GM18508 (cell line): ENCODE data around the gene EYA2.

ENCODE experiments used
- ATAC-seq: cut with Tn5 transposase; IDR thresholded peaks from one replicate; pipeline ENCODE4 v1.9.1; 2021; ENCODE audit warnings: moderate number of reproducible peaks; ENCODE audit not compliant: insufficient read depth, unreplicated experiment

The EYA2 gene

DNA sequence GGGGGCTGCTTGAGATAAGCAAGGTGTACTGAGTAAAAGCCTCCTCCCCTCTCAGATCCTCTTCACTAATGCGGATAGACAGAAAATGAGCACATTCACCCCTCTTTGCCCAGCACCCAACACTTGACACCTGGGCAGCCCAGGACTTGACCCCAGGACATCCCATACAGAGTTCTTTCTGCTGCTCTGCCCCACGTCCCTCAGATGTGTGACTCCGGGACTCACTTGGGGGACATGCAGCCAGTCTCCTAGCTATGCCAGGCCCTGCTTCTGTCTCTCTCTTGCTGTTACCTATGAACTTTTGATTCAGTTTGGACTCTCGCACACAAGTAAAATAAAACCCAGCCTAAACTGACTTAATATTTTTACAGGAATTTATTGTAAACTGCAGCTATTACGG is 159.9 kb downstream of the EYA2 start:
- no peak for ATAC-seq

DNA sequence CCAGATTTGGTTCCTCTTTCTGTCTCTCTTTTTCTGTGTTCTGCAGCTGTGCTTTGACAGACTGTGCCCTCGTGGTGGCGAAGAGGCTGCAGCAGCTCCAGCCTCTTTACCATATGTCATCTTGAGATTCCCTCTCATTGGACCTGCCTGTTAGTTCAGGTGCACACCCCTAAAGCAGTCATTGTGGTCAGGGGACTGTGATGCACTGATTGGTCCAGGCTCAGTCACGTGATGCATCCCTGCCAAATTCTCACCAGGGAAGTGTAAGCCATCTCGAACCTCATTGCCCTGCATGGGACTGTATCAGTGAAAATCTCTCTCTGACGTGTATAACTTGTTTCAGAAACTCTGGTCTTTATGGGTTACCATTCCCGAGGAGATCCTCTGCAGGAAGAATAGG is 160.3 kb downstream of the EYA2 start:
- ATAC-seq: no peak

DNA sequence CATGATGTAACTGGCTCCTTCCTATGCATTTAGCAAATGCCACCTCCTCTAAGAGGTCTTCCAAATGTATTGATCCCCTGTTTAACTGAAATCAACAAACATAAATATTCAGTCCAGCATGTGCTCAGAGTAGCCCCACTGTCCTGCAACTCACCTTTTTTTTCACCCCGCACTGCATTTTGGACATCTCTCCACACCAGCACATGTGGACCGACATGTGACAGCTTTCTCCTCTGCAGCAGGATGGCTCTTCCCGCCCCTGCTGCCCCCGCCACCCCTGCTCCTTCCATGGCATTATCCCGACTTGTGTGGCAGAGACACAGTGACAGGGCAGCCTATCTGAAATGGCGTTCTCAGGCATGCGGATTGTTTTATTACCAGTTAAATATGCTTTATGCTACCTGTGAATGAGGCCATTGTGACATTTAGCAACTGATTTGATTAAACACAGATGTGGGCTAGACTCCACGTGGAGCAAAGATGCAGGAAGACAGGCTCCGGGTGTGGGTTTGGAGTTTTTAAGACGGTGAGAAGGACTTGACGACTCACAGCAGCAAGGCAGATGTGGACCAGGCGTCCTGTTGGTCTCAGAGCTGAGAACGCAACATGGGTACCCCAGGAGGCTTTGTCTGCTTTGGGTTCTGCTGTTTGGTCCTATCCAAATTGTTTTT is 161.2 kb downstream of the EYA2 start:
- ATAC-seq: no peak

DNA sequence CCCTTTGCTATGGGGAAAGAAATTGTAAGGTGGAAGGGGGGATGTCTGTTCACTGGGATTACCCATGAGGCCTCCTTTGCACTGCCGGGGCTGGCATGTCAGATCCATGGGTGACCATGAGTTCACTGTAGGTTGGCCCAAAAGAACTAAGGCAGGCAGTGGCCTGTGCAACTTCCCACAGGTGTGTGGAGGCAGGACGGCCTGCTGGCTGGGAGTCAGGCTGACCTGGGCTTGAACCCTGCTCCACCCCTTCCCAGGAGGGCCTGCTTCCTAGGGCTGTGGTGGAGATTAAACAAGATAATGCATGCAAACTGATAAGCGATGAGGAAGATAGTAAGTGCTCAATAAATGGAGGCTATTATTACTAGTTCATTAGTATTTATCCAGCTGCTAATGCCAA is 163.0 kb downstream of the EYA2 start:
- ATAC-seq: no peak

DNA sequence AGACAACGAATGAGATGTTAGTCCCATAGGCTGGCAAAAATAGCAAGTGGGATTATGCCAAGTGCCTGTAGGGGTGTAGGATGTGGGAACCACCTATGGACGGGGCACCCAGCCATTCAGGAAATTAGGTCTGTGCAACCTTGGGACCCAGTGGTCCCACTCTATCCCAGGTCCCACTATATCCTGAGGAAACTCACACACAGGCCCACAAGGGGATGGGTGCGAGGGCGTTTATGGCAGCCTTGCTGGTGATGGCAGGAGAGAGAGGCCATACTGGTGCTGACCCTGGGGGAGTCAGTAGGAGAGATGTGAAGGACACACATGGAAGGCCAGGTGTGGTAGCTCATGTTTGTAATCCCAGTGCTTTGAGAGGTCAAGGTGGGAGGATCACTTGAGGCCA is 163.6 kb downstream of the EYA2 start:
- no peak for ATAC-seq

DNA sequence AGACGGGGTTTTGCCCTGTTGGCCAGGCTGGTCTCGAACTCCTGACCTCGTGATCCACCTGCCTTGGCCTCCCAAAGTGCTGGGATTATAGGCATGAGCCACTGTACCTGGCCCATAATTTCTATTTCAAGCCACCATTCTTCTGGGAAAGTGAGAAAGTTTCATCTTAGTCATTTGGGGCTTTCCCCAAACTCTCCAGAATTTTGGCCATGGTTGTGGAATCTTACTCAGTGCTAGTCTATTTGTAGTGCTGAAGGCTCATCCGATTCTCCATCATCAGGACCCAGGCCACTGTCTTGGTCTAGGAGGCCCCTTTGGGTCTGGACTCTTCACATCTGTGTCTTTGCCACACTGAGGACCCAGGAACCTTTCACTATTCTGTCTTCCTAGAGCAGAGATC is 164.9 kb downstream of the EYA2 start:
- no peak for ATAC-seq

DNA sequence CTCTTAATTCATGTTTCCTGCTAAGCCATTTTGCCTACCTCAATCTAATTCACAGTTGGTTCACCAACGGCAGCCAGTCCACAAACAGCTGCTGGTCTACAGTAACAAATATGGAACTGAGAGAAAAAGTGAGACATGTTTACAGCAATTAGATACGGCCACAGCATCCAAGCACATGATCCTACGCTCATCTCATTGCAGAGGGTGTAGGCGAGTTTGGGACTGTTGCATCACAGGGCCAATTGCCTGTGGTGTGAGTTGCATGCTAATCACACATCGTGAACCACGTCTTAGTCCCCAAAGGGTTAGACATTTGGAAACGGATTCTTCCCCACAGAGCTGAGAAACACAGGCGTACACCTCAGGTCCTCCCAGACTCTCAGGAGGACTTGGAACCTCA is 166.9 kb downstream of the EYA2 start:
- ATAC-seq: no peak

DNA sequence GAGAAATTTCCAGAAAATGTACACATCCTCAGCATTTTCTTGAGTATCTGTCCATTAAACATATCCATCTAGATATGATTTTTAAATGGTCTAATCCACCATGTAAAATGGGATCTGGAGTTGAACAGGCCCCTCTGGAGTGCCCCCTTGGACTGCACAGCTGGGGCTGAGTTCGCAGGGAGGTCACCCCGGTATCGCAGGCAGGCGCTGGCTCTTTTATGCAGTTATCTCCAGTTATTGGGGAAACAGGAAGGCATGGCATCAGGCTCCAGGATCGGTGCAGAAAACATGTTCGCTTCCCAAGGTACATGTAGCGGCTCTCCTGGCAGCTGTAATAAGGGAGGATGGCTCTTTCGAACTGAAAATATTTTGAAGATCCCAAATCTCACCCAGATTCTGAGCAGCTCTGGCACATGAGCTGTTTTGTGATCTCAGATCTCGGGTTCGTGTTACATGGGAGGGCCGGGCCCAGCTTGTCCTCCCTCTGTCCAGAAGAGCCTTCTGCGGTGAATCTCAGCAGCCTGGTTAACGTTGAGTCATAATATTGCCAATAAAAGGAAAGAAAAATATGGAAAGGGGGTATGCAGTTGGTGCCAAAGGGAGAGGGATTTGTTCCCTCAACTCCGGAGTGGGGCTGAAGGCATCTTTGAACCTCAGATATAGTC is 167.7 kb downstream of the EYA2 start:
- ATAC-seq: no peak

DNA sequence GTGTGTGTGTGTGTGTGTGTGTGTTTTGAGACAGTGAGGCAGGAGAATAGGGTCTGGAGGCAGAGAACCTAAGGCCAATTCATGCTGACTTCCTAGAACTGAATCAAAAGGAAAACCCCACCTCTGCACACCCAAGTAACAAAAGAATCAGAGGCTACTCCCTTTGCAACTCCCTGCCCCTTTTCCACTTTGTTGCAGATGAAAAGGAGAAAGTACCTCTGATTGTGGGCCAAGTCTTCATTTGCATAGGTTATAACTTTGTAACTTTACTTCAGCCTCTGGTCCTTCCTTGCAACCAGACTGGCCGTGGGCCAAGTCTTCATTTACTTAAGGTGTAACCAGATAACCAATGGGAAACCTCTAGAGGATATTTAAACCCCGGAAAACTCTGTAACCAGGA is 168.8 kb downstream of the EYA2 start:
- ATAC-seq: no peak

DNA sequence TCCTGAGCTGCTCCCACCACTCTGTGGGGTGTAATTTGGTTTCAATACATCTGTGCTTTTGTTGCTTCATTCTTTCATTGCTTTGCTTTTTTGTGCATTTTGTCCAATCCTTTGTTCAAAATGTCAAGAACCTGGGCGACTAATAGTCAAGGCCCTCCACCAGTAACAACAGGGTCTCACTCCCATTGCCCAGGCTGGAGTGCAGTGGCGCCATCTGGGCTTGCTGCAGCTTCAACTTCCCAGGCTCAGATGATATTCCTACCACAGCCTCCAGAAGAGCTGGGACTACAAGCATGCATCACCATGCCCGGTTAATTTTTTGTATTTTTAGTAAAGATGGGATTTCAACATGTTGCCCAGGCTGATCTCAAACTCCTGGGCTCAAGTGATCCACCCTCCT is 169.2 kb downstream of the EYA2 start:
- ATAC-seq: no peak

DNA sequence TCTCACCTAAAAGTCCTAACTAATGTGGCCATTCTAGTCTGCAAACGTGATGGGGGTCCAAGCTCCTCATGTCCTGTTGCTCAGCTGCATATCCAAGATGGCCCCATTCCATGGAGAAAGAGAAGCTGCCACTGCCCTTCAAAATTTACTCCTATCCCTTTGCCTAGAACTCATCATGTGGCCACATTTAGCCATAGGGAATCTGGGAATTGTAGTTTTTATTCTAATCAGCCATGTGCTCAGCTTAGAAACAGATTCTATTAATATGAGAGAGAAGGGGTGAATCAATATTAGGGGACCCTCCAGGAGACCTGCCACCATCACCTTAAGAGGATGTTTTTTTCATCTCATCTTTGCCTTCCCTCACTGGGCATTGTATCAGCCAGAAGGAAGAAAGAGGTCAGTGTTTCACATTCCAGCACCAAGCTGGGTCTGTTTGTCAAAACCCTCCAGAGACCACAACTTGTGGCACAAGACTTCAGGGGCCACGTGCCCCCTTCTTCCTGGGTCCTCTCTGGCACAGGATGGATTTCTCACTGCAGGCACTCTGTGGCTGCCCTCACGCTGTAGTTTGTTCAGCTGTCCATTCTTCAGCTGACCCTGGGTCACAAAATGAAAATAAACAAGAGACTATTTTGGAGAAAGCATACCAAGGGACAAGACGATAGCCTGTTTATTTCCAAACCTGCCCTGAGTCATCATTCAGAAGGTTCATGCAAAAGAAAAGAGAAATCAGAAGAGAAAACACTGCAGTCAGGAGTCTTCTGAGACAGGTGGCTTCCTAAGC is 172.0 kb downstream of the EYA2 start:
- no peak for ATAC-seq

DNA sequence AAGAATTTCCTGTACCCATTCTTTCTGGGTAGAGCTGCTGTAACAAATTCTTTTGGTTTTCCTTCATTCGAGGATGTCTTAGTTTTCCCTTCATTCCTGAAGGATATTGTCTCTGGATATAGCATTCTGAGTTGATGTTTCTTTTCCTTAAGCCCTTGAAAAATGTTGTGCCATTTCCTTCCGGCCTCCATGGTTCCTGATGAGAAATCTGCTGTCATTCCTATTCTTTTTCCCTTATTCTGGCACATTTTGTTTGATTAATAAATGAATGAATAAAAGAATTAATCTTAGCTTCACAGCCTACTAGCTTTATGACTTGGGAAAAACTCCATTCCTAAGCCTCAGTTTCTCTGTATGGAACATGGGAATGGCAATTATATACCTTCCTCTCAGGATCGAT is 173.1 kb downstream of the EYA2 start:
- ATAC-seq: no peak

DNA sequence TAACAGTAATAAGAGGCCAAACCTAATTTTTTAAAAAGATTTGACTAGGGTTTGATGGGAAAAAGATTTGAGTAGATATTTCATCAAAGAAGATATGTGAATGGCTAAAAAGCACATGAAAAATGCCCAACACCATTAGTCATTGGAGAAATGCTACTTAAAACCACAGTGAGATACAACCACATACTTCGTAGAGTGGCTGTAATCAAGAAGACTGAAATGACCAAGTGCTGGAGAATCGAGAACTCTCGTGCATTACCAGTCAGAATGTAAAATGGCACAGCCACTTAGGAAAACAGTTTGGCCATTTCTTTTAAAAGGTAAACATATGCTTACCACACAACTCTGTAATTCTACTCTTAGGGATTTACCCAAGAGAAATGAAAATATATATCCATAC is 175.5 kb downstream of the EYA2 start:
- no peak for ATAC-seq

DNA sequence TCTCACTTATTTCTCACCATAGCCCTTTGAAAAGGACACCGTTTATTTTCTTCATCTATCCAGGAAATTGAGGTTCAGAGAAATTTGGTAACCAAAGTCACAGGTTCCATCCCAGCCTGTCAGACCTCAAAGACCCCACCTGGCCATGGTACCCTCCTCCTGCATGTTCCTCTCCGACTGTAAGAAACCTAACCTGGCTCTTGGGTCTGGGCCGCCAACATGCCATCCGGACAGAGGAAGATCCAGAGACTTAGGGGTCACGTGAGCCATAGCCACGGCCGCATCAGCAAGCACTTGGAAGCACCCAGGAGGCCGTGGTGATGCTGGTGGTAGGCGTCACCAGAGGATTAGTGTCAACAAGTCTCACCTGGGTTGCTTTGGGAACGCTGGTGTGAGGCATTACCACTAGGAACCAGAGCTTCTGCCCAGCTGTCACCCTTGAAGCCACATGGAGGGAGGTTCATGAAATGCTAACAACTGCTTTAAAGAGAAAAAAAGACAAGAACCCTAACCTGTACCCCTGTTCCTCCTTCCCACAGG is 177.1 kb downstream of the EYA2 start:
- ATAC-seq: no peak

DNA sequence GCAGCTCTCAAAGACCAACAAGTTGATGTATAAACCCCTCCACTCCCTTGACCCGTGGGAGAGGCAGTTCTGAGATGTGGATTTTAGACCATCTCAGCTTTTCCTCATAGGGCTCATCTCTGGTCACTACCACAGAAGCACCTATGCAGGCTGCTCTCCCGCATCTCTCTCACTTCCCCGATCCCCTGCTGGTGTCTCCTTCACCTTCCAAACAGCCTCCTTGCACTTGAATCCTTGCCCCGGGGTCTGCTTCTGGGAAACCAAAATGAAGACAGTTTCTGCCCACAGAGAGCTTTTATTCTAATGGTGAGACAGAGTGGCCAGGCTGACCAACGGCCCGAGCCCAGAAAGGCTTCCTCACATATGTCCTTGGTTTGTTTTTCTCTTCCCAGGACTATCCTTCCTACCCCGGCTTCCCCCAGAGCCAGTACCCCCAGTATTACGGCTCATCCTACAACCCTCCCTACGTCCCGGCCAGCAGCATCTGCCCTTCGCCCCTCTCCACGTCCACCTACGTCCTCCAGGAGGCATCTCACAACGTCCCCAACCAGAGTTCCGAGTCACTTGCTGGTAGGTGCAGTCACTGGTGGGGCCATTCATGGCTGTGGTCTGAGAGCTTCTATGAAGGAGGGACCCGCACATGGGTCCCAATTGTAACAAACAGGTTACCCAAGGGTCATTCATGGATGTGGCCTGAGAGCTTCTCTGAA is 179.3 kb downstream of the EYA2 start:
- no peak for ATAC-seq

DNA sequence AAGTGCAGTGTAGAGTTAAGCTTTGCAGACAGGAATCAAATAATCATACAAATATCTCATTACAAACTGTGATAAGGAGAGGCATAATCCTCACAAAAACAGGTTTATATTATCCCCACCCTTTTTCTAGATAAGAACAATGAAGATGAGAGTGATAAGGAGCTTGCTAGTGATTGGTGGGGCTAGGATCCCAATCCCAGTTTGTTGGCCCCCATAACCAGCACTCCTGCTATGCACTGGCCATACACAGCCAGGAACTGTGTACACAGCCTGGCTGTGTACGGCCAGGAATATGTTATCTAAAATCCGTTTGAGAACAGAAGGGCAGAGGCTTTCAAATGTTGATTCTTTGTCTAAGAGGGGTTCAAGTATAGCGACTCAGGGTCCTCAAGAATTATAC is 180.6 kb downstream of the EYA2 start:
- no peak for ATAC-seq

DNA sequence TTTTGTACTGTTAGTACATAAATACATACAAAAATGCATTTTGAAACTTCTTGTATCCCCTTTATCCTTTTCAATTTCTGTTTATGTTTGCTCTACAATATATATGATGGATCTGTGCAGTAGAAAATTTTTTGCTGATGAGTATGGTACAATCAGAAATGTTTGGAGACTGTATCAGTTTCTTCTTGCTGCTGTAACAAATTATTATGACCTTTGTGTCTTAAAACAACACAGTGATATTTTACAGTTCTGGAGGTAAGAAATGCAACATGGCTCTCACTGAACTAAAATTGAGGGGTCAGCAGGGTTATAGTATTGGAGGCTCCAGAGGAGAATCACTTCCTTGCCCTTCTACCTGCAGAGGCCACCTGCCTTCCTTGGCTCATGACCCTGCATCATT is 184.4 kb downstream of the EYA2 start:
- no peak for ATAC-seq

DNA sequence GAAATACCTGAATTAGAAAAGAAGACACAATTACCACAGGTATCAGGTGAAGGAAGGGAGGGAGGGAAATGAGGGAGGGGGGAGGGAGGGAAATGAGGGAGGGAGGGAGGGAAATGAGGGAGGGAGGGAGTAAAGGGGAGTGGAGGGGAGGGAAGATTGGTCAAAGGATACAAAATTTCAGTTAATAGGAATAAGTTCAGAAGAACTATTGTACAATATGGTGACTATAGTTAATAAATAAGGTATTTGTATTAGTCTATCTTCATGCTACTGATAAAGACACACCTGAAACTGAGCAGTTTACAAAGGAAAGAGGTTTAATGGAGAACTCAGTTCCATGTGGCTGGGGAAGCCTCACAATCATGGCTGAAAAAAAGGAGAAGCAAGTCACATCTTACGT is 185.7 kb downstream of the EYA2 start:
- ATAC-seq: no peak

DNA sequence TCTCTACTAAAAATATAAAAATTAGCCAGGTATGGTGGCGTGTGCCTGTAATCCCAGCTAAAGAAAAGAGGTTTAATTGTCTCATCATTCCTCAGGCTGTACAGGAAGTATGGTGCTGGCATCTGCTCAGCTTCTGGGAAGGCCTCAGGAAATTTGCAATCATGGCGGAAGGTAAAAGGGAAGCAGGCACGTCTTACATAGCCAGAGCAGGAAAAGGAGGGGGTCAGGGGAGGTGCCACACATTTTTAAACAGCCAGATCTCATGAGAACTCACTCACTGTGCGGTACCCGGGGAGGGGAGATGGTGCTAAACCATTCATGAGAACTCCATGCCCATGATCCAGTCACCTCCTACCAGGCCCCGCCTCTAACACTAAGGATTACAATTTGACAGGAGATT is 191.7 kb downstream of the EYA2 start:
- no peak for ATAC-seq

DNA sequence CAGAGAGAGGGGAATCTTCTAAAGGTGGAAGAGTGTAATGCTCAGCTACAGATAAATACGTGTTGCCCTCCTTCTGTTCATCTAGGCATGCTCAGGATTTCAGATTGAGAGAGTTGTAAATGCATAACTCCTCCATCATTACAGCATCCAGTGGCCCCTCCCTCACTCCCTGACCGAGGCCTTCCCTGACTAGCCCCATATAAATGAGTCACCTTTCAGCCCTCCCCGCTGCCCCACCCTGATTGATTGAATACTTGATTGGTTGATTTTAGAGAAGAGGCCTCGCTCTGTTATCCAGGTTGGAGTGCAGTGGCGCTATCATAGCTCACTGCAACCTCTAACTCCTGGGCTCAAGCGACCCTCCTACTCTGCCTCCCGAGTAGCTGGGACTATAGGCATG is 193.7 kb downstream of the EYA2 start:
- no peak for ATAC-seq

DNA sequence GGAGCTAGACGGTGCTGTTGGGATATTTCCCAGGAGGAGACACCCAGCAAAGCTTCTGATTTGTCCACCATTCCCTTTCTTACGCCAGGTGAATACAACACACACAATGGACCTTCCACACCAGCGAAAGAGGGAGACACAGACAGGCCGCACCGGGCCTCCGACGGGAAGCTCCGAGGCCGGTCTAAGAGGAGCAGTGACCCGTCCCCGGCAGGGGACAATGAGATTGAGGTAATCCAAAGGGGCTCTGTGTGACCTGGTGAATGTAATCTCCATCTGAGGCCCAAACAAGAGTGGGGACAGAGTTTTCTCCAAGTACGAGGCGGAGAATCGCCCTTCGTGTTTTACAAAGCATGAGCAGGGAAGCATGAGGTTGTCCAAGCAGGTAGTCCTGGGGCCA is 194.5 kb downstream of the EYA2 start:
- no peak for ATAC-seq
